ENCODE data around the gene EFHC1. TPM values are rescaled to one million over a fixed set of nuclear protein-coding genes. Genes with fewer than 3 reads are reported as not detected.
A peak's percentile ranks its signal among the peaks of the same experiment; 100 is the strongest.

Gene EFHC1
- total and polyA plus RNA-seq, 10 donors, result 9.3 to 40.3 (median 16.8) TPM

DNA sequence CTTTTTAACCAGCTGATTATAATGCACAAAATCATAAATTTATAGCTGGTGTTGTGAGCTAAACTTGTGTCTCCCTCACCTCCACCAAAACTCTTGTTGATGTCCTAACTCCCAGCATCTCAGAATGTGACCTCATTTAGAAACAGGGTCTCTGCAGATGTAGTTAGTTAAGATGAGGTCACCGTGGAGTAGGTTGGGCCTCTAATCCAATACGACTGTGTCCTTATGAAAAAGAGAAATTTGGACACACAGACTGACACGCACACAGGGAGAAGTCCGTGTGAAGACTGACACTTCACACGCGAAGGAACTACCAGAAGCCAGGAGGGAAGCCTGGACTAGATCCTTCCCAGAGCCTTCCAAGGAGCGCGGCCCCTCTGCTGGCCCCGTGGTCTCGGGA, 110.2 kb downstream of the EFHC1 start:
- peak overlapping the region in 2 of 8 donors; percentile 1 to 46 for H3K27ac ChIP-seq
- H3K4me3 ChIP-seq, result no peak overlapping the region
- TF ChIP-seq POLR2AphosphoS5 (IDR thresholded peaks at IDR 0.05) (no peak), POLR2A (IDR thresholded peaks at IDR 0.05) (no peak)
- TF ChIP-seq, protein P1, sequence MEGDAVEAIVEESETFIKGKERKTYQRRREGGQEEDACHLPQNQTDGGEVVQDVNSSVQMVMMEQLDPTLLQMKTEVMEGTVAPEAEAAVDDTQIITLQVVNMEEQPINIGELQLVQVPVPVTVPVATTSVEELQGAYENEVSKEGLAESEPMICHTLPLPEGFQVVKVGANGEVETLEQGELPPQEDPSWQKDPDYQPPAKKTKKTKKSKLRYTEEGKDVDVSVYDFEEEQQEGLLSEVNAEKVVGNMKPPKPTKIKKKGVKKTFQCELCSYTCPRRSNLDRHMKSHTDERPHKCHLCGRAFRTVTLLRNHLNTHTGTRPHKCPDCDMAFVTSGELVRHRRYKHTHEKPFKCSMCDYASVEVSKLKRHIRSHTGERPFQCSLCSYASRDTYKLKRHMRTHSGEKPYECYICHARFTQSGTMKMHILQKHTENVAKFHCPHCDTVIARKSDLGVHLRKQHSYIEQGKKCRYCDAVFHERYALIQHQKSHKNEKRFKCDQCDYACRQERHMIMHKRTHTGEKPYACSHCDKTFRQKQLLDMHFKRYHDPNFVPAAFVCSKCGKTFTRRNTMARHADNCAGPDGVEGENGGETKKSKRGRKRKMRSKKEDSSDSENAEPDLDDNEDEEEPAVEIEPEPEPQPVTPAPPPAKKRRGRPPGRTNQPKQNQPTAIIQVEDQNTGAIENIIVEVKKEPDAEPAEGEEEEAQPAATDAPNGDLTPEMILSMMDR (IDR thresholded peaks at IDR 0.05 in 8 of 11, conservative IDR thresholded peaks at IDR 0.05 in 3 of 11), result no peak
- no peaks in the 10 kb centered on the region for H3K27me3 ChIP-seq (replicated peaks in 1 of 7)
- H3K9me3 ChIP-seq, result no peaks in the 10 kb centered on the region
- peaks cover 0 to 62% (median 12%) of the 10 kb centered on the region in 6 donors for H3K36me3 ChIP-seq
- WGBS, 5 donors, result 93 to 98% (median 96%) methylated on average over 10 of the region's 10 CpGs
- peaks cover 0 to 9% (median 0%) of the 10 kb centered on the region in 6 donors for H3K4me1 ChIP-seq
- no peak for DNase-seq
- intact Hi-C loops (cut with DNase I; ENCODE audit: low total_unique reads), result no loop called here

DNA sequence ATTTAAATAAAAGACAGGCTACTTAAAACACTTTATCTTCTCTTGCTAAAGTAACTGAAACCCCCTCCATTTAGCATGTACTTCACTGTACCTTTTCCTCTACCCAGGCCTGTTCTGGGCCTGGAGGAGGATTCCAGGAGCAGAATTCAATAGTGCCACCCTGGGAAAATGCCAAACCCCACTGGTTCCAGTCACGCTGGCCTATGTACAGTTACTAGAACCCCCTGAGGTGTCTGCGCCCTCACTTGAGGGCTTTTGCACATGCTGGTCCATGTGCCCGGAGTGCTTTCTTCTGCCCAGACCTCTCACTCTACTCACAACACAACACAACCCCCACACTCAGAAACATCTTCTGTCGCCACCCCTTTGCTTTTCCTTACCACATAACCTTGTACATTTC, 111.3 kb downstream of the EFHC1 start:
- no peaks in the 10 kb centered on the region for H3K27me3 ChIP-seq (replicated peaks in 1 of 7)
- intact Hi-C loops (cut with DNase I; ENCODE audit: low total_unique reads), result no loop called here
- H3K4me3 ChIP-seq, result no peak overlapping the region
- H3K36me3 ChIP-seq, result peaks cover 0 to 63% (median 12%) of the 10 kb centered on the region in 6 donors
- TF ChIP-seq, protein P1 (IDR thresholded peaks at IDR 0.05 in 8 of 11, conservative IDR thresholded peaks at IDR 0.05 in 3 of 11), result no peak
- no peak for TF ChIP-seq POLR2AphosphoS5 (IDR thresholded peaks at IDR 0.05)
- WGBS, 5 donors, result 92 to 96% (median 95%) methylated on average over 4 of the region's 4 CpGs
- DNase-seq, result no peak
- H3K27ac ChIP-seq, result peak overlapping the region in 1 of 8 donors; percentile 27
- no peaks in the 10 kb centered on the region for H3K9me3 ChIP-seq
- peaks cover 0 to 20% (median 5%) of the 10 kb centered on the region in 6 donors for H3K4me1 ChIP-seq

DNA sequence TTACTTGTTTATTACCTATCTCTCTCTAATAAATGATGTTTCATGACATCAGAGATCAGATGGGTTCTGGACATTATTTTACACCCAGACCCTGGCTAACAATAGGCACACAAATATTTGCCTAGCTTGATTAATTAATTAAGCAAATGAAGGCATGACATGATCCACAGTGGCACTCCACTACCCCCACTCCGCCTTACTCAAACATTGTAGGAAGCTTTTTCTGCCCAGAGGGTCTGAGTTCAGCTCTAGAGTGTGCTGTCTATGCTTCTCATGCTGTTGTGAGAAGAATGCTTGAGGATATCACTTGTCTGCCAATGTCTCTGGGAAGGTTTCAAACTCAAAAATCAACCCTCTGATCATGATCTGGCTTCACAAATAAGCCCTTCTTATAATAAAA, 111.7 kb downstream of the EFHC1 start:
- H3K4me3 ChIP-seq, result no peak overlapping the region
- 88 to 100% (median 100%) methylated on average over 1 of the region's 1 CpG for WGBS, 5 donors
- no peaks in the 10 kb centered on the region for H3K27me3 ChIP-seq (replicated peaks in 1 of 7)
- H3K27ac ChIP-seq, result peak overlapping the region in 1 of 8 donors; percentile 27
- TF ChIP-seq, protein P1 (IDR thresholded peaks at IDR 0.05 in 8 of 11, conservative IDR thresholded peaks at IDR 0.05 in 3 of 11), result no peak
- TF ChIP-seq POLR2AphosphoS5 (IDR thresholded peaks at IDR 0.05) (no peak), POLR2A (IDR thresholded peaks at IDR 0.05) (no peak)
- peaks cover 0 to 60% (median 12%) of the 10 kb centered on the region in 6 donors for H3K36me3 ChIP-seq
- intact Hi-C loops (cut with DNase I; ENCODE audit: low total_unique reads), result no loop called here
- no peak for DNase-seq
- peaks cover 0 to 24% (median 10%) of the 10 kb centered on the region in 6 donors for H3K4me1 ChIP-seq
- H3K9me3 ChIP-seq, result no peaks in the 10 kb centered on the region

DNA sequence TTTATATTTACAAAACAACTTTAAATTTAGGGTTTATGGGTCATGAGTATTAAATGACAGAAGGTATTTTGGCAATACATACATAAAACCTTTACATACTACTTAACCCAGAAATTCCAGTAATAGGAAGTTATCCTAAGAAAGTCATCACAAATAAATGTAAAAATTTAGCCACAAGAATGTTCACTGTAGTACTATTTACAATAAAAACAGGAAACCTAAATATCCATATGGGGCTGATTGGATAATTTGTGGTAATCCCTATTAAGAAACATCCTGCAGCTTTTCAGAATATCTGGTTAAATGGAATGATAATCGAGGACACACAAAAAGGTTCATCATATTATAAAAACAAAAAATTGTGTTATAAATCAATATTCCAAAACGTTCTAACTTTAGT, 112.3 kb downstream of the EFHC1 start:
- intact Hi-C loops (cut with DNase I; ENCODE audit: low total_unique reads), result no loop called here
- DNase-seq, result no peak
- H3K27me3 ChIP-seq (replicated peaks in 1 of 7), result no peaks in the 10 kb centered on the region
- H3K4me1 ChIP-seq, result peaks cover 3 to 30% (median 15%) of the 10 kb centered on the region in 6 donors
- peak overlapping the region in 1 of 8 donors; percentile 27 for H3K27ac ChIP-seq
- no peaks in the 10 kb centered on the region for H3K9me3 ChIP-seq
- WGBS, 5 donors, result 83 to 92% (median 87%) methylated on average over 2 of the region's 2 CpGs
- peaks cover 0 to 60% (median 12%) of the 10 kb centered on the region in 6 donors for H3K36me3 ChIP-seq
- H3K4me3 ChIP-seq, result no peak overlapping the region
- no peak for TF ChIP-seq POLR2A (IDR thresholded peaks at IDR 0.05)
- no peak for TF ChIP-seq POLR2AphosphoS5 (IDR thresholded peaks at IDR 0.05)
- TF ChIP-seq, protein P1 (IDR thresholded peaks at IDR 0.05 in 8 of 11, conservative IDR thresholded peaks at IDR 0.05 in 3 of 11), result no peak
